Measurements from ENCODE around the gene RAPGEF4. TPM values are rescaled to one million over a fixed set of nuclear protein-coding genes. Genes with fewer than 3 reads are reported as not detected.

Gene RAPGEF4
- polyA plus RNA-seq, 3 donors: not detected

- WGBS (ENCODE audit: insufficient coverage): 100% methylated on average over 1 of the region's 4 CpGs
- no peaks in the 10 kb centered on the region for H4K20me1 ChIP-seq (ENCODE audit: insufficient read depth, low read length)
- H3K79me2 ChIP-seq (ENCODE audit: insufficient read depth, low read length): no peaks in the 10 kb centered on the region
- H3K9ac ChIP-seq (ENCODE audit: insufficient read depth, low read length, poor library complexity, severe bottlenecking): no peak overlapping the region
- H3K36me3 Mint-ChIP-seq: no peaks in the 10 kb centered on the region
- H3K4me1 Mint-ChIP-seq: peaks cover 5% of the 10 kb centered on the region
- H3K4me1 ChIP-seq (ENCODE audit: control insufficient read depth in 1 of 2, insufficient read depth in 2 of 2, low read length in 2 of 2): peaks cover 4 to 5% of the 10 kb centered on the region in 2 donors
- no peak overlapping the region for H3K27ac Mint-ChIP-seq
- no peak overlapping the region for H3K27ac ChIP-seq (ENCODE audit: low read depth in 1 of 2, low read length in 2 of 2)
- peaks cover 0 to 4% of the 10 kb centered on the region in 2 donors for H3K27me3 ChIP-seq (ENCODE audit: control insufficient read depth in 2 of 2, insufficient read depth in 2 of 2, low read length in 2 of 2)
- H3K27me3 Mint-ChIP-seq (ENCODE audit: low read depth in 3 of 3): peaks cover 3 to 13% (median 8%) of the 10 kb centered on the region in 3 donors
- H3K9me3 Mint-ChIP-seq: no peaks in the 10 kb centered on the region
- intact Hi-C loops (cut with micrococcal nuclease): no loop called here
- H3K4me3 Mint-ChIP-seq: no peak overlapping the region
- H3K9me3 ChIP-seq (replicated peaks in 1 of 2; ENCODE audit: control insufficient read depth in 1 of 2, insufficient read depth in 1 of 2, low read length in 2 of 2): no peaks in the 10 kb centered on the region
- H3K36me3 ChIP-seq (replicated peaks in 1 of 2; ENCODE audit: control insufficient read depth in 1 of 2, insufficient read depth in 2 of 2, low read length in 2 of 2): no peaks in the 10 kb centered on the region
- DNase-seq: no peak
- no peak overlapping the region for H3K4me3 ChIP-seq (replicated peaks in 1 of 3; ENCODE audit: low read depth in 2 of 3, low read length in 3 of 3)
- no peak for TF ChIP-seq CTCF (IDR thresholded peaks at IDR 0.05)
- no peak overlapping the region for H2AFZ ChIP-seq (ENCODE audit: insufficient read depth, low read depth, low read length, poor library complexity, severe bottlenecking)
- H3K4me2 ChIP-seq (replicated peaks; ENCODE audit: extremely low read depth, low read length, poor library complexity, severe bottlenecking): no peak overlapping the region
Observed at GRCh38 chr2:172924097-172924660, 188.5 kb downstream of the RAPGEF4 start.

- no CpG with 5 or more reads among the region's 2 CpGs for WGBS (ENCODE audit: insufficient coverage)
- Mint-ChIP-seq H3K27ac (no peak overlapping the region), H3K27me3 (ENCODE audit: low read depth in 3 of 3) (peaks cover 3 to 12% (median 7%) of the 10 kb centered on the region in 3 donors), H3K9me3 (no peaks in the 10 kb centered on the region), H3K36me3 (no peaks in the 10 kb centered on the region), H3K4me3 (peak overlapping the region; percentile 29 to 40), H3K4me1 (peaks cover 10% of the 10 kb centered on the region)
- intact Hi-C loops (cut with micrococcal nuclease): no loop called here
- Histone ChIP-seq H3K79me2 (ENCODE audit: insufficient read depth, low read length) (no peaks in the 10 kb centered on the region), H3K4me3 (replicated peaks in 1 of 3; ENCODE audit: low read depth in 2 of 3, low read length in 3 of 3) (no peak overlapping the region), H4K20me1 (ENCODE audit: insufficient read depth, low read length) (no peaks in the 10 kb centered on the region), H3K9me3 (replicated peaks in 1 of 2; ENCODE audit: control insufficient read depth in 1 of 2, insufficient read depth in 1 of 2, low read length in 2 of 2) (no peaks in the 10 kb centered on the region), H3K4me1 (ENCODE audit: control insufficient read depth in 1 of 2, insufficient read depth in 2 of 2, low read length in 2 of 2) (peaks cover 4 to 10% of the 10 kb centered on the region in 2 donors), H2AFZ (ENCODE audit: insufficient read depth, low read depth, low read length, poor library complexity, severe bottlenecking) (no peak overlapping the region), H3K4me2 (replicated peaks; ENCODE audit: extremely low read depth, low read length, poor library complexity, severe bottlenecking) (no peak overlapping the region), H3K27me3 (ENCODE audit: control insufficient read depth in 2 of 2, insufficient read depth in 2 of 2, low read length in 2 of 2) (peaks cover 0 to 4% of the 10 kb centered on the region in 2 donors), H3K36me3 (replicated peaks in 1 of 2; ENCODE audit: control insufficient read depth in 1 of 2, insufficient read depth in 2 of 2, low read length in 2 of 2) (no peaks in the 10 kb centered on the region), H3K27ac (ENCODE audit: low read depth in 1 of 2, low read length in 2 of 2) (no peak overlapping the region), H3K9ac (ENCODE audit: insufficient read depth, low read length, poor library complexity, severe bottlenecking) (no peak overlapping the region)
- no peak for DNase-seq
- no peak for TF ChIP-seq CTCF (IDR thresholded peaks at IDR 0.05)
Observed at GRCh38 chr2:172925600-172925999, 190.0 kb downstream of the RAPGEF4 start.
